NOMO-1 treated with dmso at 0.1 percent for 144 hours (cell line): Measurements from ENCODE around the gene WBP2NL.

Experiments
- DNase-seq: peaks from one replicate; lab custom pipeline; 2025; ENCODE audit not compliant: unreplicated experiment; lab: John Stamatoyannopoulos, UW

The WBP2NL gene

GRCh38 chr22:42033263-42034181 is 34.9 kb downstream of the WBP2NL start:
- DNase-seq = no peak

GRCh38 chr22:42035256-42035655 is 36.7 kb downstream of the WBP2NL start:
- DNase-seq = no peak

- no peak for DNase-seq
These were observed 40.7 kb downstream of the WBP2NL start for GRCh38 chr22:42039271-42039670.

DNA sequence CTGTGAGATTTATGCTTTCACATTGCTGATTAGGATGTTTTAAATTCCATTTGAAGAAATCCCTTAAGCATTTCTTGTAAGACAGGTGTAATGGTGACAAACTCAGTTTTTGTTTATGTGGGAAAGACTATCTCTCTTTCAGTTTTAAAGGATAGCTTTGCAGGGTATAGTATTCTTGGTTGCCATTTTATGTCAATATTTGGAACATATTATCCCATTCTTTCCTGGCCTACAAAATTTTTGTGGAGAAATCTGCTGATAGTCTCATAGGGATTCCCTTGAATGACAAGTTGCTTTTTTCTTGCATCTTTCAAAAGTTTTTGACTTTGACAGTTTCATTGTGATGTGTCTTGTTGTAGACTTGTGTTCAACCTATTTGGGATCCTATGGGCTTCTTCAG is 43.2 kb downstream of the WBP2NL start:
- no peak for DNase-seq

- no peak for DNase-seq
These were observed 52.1 kb downstream of the WBP2NL start for GRCh38 chr22:42050641-42051180.

GRCh38 chr22:42052765-42053164 is 54.2 kb downstream of the WBP2NL start:
- DNase-seq = no peak

- no peak for DNase-seq
These were observed 58.3 kb downstream of the WBP2NL start for GRCh38 chr22:42056757-42057511.

GRCh38 chr22:42060489-42060888 is 61.9 kb downstream of the WBP2NL start:
- DNase-seq = no peak

DNA sequence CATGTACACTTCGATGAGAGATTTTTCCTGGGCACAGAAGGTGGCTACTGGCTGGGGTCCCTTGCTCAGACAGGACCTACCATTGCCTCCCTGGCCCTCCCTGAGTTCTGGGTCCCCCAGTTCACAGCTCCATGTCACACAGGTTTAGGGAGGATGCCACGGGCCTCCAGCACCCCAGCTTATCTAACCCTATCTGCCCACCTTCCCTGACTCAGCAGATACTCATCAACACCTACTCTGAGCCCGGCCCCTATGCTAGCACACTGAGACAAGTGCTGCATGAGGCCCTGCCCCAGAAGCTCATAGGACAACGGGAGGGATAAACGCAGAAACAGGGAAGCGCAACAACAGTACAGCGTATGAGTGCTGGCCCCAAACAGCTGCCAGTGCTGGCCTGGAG is 62.5 kb downstream of the WBP2NL start:
- DNase-seq = no peak

DNA sequence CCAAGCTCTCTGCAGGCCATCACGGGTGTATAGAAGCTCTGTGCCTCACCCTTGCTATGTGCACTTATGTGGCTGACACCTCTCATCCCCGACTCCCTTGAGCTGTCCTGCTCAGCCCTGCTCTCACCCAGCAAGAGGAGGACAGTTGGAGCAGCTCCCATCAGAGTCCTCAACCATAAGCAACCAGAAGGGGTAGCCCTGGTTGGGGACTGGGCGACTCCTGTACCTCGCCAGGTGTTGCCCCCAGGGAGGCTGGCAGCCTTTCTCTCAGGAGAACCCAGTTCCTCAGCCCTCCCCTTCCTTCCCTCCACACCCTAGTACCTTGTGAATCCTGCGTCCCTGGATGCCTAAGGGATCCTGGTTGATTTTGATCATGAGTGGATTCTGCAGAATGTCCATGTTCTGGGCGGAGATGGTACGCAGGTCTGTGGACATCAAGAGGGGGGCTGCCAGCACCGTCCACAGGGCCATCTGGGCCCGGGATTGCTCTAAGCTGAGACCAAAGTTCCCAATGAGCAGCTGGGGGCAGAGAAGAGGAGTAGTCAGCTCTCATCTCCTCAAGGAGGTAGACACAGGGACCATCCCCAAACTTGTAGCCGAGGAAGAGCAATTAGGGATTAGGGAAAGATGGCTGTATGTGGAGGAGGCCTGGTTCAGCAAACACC is 64.0 kb downstream of the WBP2NL start:
- DNase-seq = no peak

GRCh38 chr22:42064629-42065028 is 66.0 kb downstream of the WBP2NL start:
- no peak for DNase-seq

DNA sequence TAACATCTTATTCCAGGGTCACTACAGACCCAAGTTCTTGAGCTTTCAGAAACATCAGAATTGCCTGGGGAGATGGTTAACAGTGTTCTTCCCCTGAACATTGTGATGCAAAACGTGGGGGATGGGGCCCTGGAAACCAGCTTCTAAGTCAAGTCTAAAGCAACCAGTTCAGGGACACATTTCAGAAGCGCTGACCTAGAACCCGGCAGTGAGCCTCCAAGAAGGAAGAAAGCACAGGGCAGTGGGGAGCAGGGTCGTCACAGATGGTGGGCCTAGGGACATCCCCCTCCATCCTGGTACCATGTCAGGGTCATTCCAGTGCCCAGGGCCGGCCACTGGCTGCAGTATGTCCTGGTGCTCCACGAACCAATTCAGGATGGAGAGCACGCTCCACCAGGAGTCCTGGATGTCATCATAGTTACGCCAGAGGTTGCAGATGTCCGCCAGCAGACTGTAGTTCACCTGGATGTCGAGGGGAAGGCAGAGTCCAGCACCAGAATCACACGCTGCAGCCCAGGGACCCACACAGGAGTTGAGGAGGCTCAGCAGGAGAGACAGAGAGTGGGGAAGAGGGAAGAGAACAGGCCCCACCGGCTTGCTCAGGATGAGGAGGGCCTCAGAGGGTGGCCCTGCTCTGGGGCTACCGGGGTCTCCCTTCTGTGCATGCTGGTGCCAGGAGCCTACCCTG is 67.0 kb downstream of the WBP2NL start:
- DNase-seq = no peak

DNA sequence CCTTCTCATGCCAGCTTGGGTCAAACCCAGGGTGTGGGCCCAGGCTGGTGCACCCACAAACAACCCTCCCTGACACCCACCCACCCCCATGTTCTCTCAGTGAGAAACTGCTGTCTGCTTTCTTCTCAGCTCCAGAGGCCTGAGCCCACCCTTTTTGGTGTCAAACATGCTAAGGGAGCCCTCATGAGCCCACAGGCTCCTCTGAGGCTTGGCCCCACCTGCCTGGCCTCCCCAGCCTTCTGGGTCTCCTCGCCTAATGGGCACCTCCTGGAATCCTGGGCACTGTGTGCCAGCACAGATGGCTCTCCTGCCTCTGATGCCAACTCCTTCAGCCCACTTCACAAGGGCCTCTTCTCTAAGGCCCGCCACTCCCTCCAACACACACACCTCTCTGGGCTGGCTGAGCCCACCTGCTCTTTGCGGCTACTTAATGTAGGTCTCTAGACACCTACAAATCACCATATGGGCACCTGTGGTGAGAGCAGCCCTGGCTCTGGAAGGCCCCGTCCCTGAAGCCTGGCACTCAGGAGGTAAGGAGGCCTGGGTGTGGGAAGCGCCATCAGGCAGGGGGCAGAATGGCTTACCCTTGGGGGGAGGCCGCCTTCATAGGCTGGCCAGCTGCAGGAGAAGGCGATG is 67.7 kb downstream of the WBP2NL start:
- no peak for DNase-seq

DNA sequence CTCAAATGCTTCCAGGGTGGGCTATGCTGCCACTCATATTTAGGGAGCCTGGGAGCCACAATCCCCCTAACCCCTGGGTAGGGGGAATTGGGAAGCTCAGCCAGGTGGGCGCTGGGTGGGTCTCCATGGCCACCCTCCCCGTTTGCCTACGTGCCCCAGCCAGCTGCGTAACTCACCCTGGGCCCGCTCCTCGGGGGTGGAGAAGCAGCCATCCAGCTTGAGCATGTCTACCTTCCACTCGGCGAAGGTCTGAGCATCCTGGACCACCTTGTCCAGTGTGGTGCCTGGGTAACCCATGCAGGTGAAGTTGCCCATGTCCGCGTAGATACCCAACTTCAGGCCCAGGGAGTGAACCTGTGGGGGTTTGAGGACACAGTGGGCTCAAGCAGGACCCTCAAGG is 68.3 kb downstream of the WBP2NL start:
- DNase-seq = no peak

- no peak for DNase-seq
These were observed 69.2 kb downstream of the WBP2NL start for GRCh38 chr22:42067671-42068251.

DNA sequence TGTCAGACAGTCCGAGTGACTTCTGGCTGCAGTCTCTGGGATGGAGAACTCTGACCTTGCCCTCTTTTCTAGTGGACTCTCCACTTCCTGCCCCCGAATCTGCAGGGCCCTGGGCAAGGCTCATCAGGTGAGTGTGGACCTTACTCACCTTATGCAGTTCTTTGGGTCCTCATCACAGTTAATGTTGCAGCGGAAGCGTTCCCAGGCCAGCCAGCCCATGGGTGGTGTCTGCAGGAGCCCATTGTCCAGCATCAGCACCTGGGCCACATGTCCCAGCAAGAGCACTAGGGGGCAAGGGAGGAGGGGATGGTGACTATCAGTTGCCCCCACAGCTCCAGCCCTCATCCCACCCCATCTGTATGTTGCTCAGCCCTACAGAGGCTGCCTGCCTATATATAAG is 69.7 kb downstream of the WBP2NL start:
- no peak for DNase-seq

GRCh38 chr22:42069801-42070516 is 71.4 kb downstream of the WBP2NL start:
- peak; percentile 75 for DNase-seq

GRCh38 chr22:42070517-42071422 is 72.2 kb downstream of the WBP2NL start, which contains the start of gene NAGA:
TSS of gene NAGA (minus strand) at chr22:42070812. CDS start at chr22:42070297, 515 bp downstream.
- peak; percentile 97 for DNase-seq
